HG03432 (cell line): ENCODE data around the gene PHC3.

Source experiments
- ATAC-seq: cut with Tn5 transposase; IDR thresholded peaks from one replicate; pipeline ENCODE4 v1.9.1; 2021; ENCODE audit warnings: mild to moderate bottlenecking, moderate library complexity; ENCODE audit not compliant: unreplicated experiment

PHC3 gene

DNA sequence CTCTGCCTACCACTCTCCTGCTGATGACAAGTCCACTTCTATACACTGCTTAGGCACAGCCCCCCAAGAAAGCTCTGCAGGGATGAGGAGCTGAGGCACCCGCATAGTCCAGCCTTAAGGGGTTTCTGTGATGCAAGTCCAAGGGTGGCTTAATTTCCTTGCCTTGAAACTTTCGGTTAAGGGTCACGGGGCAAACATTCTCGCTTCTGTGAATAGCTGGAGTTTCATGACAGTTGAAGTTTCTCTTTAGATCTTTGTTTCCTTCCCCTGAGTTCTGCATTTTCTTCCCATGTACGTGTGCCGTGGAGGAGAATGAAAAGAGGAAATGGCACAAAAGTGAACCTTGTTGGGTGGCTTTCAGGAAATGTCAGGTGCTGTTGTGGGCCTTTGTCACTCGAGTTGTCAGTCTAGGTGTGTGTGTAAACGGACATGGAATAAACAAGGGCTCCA, 136.7 kb downstream of the PHC3 start:
- peak; percentile 88 for ATAC-seq

DNA sequence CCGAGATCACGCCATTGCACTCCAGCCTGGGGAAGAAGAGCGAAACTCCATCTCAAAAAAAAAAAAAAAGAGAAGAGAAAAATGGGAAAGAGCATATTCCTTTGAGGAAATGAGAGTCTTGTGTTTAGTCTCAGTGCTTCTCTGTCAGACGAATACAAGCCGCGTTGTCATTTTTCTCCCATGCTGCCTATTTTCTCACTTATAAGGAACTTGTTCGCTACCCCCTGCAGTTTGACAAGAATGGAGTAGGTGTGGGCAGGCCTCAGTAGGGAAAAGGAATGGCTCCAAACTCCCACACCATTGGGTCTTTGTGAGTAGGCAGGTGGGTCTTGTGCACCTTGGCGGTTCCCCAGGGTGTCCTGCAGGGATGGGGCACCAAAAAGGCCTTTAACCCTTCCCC, 137.3 kb downstream of the PHC3 start:
- no peak for ATAC-seq

DNA sequence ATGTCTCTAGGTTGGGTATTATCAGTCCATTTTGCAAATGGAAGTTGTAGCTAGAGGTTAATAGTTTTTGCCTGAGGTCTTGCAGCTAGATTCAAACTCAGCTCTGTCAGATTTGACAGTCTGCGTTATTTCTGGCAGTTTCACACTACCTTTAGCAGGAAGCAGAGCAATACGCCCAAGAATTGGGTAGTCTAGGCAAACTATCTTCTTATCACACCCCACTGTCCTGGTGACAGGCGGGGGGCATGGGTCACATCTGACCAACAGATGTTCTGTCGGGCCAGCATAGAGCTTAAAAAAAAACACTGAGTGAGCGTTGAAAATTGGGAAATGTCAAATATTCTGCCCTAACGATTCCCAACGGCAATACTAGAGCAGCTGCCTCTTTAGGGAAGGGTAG, 138.0 kb downstream of the PHC3 start:
- no peak for ATAC-seq

DNA sequence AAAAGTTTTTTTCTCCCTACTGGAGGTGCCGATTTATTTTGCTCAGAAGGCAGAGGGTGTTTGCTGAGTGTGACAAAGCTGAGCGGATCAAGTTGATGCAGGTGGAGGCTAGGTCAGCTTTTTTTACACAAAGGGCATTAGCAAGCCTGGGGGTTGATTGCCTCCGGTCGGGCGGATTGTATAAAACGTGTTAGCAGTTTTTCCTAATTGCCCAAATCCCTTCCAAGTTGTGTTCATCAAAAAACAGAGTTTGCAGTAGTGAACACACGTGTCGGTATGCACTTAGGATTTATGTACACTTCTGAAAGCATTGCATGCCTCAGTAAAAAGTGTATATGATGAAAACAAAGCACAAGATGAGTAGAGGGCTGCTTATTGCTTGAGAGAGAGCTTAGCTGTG, 141.1 kb downstream of the PHC3 start:
- ATAC-seq: no peak

DNA sequence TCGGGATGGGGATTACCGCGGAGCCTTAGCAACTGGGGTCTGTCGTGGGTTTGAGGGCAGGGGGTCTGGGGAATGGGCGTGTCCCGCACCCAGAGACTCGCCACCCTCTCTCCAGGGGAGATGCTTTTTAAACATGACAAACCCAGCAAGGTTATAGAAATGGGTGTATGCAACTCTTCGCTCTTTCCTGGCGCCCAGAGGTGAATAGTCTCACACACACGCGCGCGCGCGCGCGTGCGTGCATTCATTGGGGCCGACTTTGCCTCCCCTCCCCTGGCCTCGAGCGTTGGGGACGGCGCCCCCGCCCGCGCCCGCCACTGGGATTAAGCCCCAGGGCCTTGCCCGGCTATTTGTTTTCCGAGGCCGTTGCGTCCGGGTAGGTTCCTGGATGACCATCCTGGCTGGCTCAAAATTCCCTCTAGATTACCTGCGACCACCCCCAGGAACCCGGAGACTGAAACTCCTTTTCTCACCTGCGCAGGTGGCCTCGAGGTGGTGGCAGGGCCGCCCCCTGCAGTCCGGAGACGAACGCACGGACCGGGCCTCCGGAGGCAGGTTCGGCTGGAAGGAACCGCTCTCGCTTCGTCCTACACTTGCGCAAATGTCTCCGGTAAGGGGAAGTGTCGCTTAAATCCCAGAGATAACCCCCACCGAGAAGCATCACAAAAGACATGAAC, 143.0 kb downstream of the PHC3 start:
- peak; percentile 17 for ATAC-seq
